Measurements from ENCODE around the gene DMRT1.

DNA sequence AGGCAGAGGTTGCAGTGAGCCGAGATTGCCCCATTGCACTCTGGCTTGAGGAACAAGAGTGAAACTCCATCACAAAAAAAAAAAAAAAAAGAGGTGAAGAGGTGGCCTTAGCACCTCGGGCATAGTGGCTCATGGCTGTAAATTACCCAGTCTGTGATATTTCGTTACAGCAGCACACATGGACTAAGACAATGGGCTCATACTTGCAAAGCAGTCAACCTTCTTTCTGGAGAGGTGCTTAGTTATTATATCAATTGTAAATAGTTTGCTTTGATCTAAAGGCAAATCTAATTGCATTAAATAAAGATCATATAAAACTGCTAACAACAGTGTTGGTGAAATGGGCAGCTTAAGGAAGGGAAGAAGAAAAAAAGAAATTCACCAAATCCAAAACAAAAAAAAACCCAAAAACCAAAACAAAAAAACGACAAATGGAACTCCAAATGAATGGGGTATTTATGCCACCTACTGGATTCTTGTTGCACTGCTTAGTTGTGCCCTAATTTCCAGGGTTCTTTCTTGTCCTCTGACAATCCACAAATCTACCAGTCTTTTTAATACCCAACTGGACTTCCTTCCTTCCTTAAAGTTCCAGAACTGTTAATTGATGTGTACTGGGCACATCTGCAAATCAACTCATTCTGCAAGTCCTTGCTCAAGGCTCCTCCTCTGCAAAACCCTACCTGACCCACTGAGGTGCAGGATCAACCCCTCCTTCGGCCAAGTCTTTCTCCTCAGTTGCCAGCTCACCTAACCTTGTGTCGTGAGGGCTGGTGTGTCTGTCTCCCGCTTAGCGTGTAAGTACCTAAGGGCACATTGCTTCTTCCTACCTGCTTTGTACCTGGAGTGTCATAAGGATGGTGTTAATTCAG lies 35.0 kb upstream of the DMRT1 start:
- TF ChIP-seq CTCF (conservative IDR thresholded peaks at IDR 0.05): peak; percentile 83
- TF ChIP-seq ZFX (IDR thresholded peaks at IDR 0.05): no peak
